Esophagus muscularis mucosa (tissue), 4 donors: ENCODE measurements around the gene TTC3. TPM values are rescaled to one million over a fixed set of nuclear protein-coding genes. Genes with fewer than 3 reads are reported as not detected.

Experiments
- DNase-seq: peaks from one replicate; pipeline ENCODE4 v3.0.0-alpha.2; 2017; ENCODE audit errors: extremely low spot score
- H3K27ac ChIP-seq, 4 donors: fragments of 200-600 bp; sonication (generic); replicated peaks in 1 of 4; 1 replicate in 3 of 4; 2 replicates in 1 of 4; pipeline ENCODE4 v1.5.1; 2016 to 2019; ENCODE audit warnings: mild to moderate bottlenecking in 1 of 4
- H3K27me3 ChIP-seq, 4 donors: fragments of 200-600 bp; sonication (generic); one replicate each; pipeline versions ENCODE4 v1.5.1 to v1.6.0; 2016 to 2019
- H3K36me3 ChIP-seq, 4 donors: fragments of 200-600 bp; sonication (generic); one replicate each; pipeline ENCODE4 v1.5.1; 2016 to 2019
- H3K4me1 ChIP-seq, 4 donors: fragments of 200-600 bp; sonication (generic); one replicate each; pipeline ENCODE4 v1.5.1; 2016 to 2019
- H3K4me3 ChIP-seq, 4 donors: fragments of 200-600 bp; sonication (generic); 1 replicate in 2 of 4; 2 replicates in 2 of 4; pipeline ENCODE4 v1.5.1; 2016 to 2019; ENCODE audit warnings: mild to moderate bottlenecking in 4 of 4, moderate library complexity in 1 of 4
- H3K9me3 ChIP-seq, 4 donors: fragments of 200-600 bp; sonication (generic); 1 replicate in 3 of 4; 2 replicates in 1 of 4; pipeline ENCODE4 v1.5.1; 2016 to 2019
- CTCF ChIP-seq, 3 experiments: fragments of 200-600 bp in 2 of 3; fragments of 450-650 bp in 1 of 3; sonication (generic) in 2 of 3; IDR thresholded peaks; one replicate each; pipeline ENCODE4 v1.5.1; 2017 to 2019; ENCODE audit warnings: antibody characterized with exemption in 3 of 3, mild to moderate bottlenecking in 2 of 3, moderate library complexity in 1 of 3
- EP300 ChIP-seq: sonication (generic); formaldehyde crosslinking; IDR thresholded peaks from one replicate; pipeline ENCODE4 v1.6.1; 2017; ENCODE audit warnings: antibody characterized with exemption
- POLR2A ChIP-seq: fragments of 450-650 bp; IDR thresholded peaks from one replicate; pipeline ENCODE4 v1.6.1; 2017; ENCODE audit warnings: antibody characterized with exemption, moderate library complexity, mild to moderate bottlenecking, low read depth
- POLR2AphosphoS5 ChIP-seq, 2 donors: sonication (generic); formaldehyde crosslinking; IDR thresholded peaks; one replicate each; pipeline ENCODE4 v1.6.1; 2017; ENCODE audit warnings: antibody characterized with exemption in 2 of 2
- WGBS: methylation state at CpG from one replicate; pipeline ENCODE4 v1.1.5; 2018; 5-methylcytosine and 5-hydroxymethylcytosine counted together
- intact Hi-C: fragments of 100-400 bp; cut with DNase I; formaldehyde crosslinking; loops from one replicate; pipeline ENCODE4 v1.15.1; 2023
- total RNA-seq, 4 donors: library from RNA; depleted of rRNA; stranded (reverse); fragments of >200 nt; gene quantifications; one replicate each; pipeline versions ENCODE4 v1.1.0 to v1.2.1, GENCODE V29; 2016

TTC3 gene
- total RNA-seq, 4 donors from 2014 or later: 86.0 to 162 (median 104) TPM

- Histone ChIP-seq H3K9me3 (no peaks in the 10 kb centered on the region), H3K27me3 (no peaks in the 10 kb centered on the region), H3K27ac (no peak overlapping the region), H3K36me3 (peaks cover 9 to 82% (median 38%) of the 10 kb centered on the region in 4 donors), H3K4me1 (peaks cover 0 to 10% (median 5%) of the 10 kb centered on the region in 4 donors), H3K4me3 (no peak overlapping the region)
- DNase-seq: no peak
- 74% methylated on average over 3 of the region's 3 CpGs for WGBS
- intact Hi-C loops: no loop called here
- no peak for TF ChIP-seq POLR2A
- no peak for TF ChIP-seq EP300
- no peak for TF ChIP-seq POLR2AphosphoS5 (IDR thresholded peaks at IDR 0.05)
- TF ChIP-seq CTCF (IDR thresholded peaks at IDR 0.05): no peak
Measured at GRCh38 chr21:37157938-37158337, 84.9 kb downstream of the TTC3 start.

- Histone ChIP-seq H3K4me3 (no peak overlapping the region), H3K27me3 (no peaks in the 10 kb centered on the region), H3K9me3 (no peaks in the 10 kb centered on the region), H3K27ac (peak overlapping the region in 2 of 4 donors; percentile 2 to 28), H3K36me3 (peaks cover 3 to 82% (median 38%) of the 10 kb centered on the region in 4 donors), H3K4me1 (peaks cover 0 to 10% (median 3%) of the 10 kb centered on the region in 4 donors)
- TF ChIP-seq POLR2AphosphoS5 (IDR thresholded peaks at IDR 0.05) (no peak), CTCF (IDR thresholded peaks at IDR 0.05) (no peak)
- 73% methylated on average over 8 of the region's 8 CpGs for WGBS
- intact Hi-C loops: no loop called here
- no peak for DNase-seq
Measured at GRCh38 chr21:37159053-37159776, 86.2 kb downstream of the TTC3 start.

GRCh38 chr21:37159949-37160348, 86.9 kb downstream of the TTC3 start:
- H3K27ac ChIP-seq: peak overlapping the region in 2 of 4 donors; percentile 2 to 28
- 64% methylated on average over 1 of the region's 1 CpG for WGBS
- no peak for TF ChIP-seq POLR2A
- TF ChIP-seq EP300: no peak
- TF ChIP-seq POLR2AphosphoS5 (IDR thresholded peaks at IDR 0.05): no peak
- TF ChIP-seq CTCF (IDR thresholded peaks at IDR 0.05): no peak
- H3K27me3 ChIP-seq: no peaks in the 10 kb centered on the region
- no peak overlapping the region for H3K4me3 ChIP-seq
- DNase-seq: no peak
- peaks cover 0 to 10% (median 3%) of the 10 kb centered on the region in 4 donors for H3K4me1 ChIP-seq
- H3K9me3 ChIP-seq: no peaks in the 10 kb centered on the region
- intact Hi-C loops: no loop called here
- H3K36me3 ChIP-seq: peaks cover 3 to 80% (median 34%) of the 10 kb centered on the region in 4 donors

- Histone ChIP-seq H3K9me3 (no peaks in the 10 kb centered on the region), H3K27ac (no peak overlapping the region), H3K27me3 (no peaks in the 10 kb centered on the region), H3K4me3 (no peak overlapping the region), H3K36me3 (peaks cover 3 to 69% (median 44%) of the 10 kb centered on the region in 4 donors), H3K4me1 (peaks cover 0 to under 1% (median 0%) of the 10 kb centered on the region in 4 donors)
- no peak for DNase-seq
- TF ChIP-seq CTCF (IDR thresholded peaks at IDR 0.05) (no peak), POLR2AphosphoS5 (IDR thresholded peaks at IDR 0.05) (no peak), POLR2A (no peak), EP300 (no peak)
- intact Hi-C loops: no loop called here
Measured at GRCh38 chr21:37164742-37165141, 91.7 kb downstream of the TTC3 start.

- no peak for DNase-seq
- H3K36me3 ChIP-seq: peaks cover 3 to 63% (median 44%) of the 10 kb centered on the region in 4 donors
- H3K27ac ChIP-seq: no peak overlapping the region
- H3K27me3 ChIP-seq: no peaks in the 10 kb centered on the region
- 63% methylated on average over 4 of the region's 4 CpGs for WGBS
- intact Hi-C loops: no loop called here
- H3K4me1 ChIP-seq: no peaks in the 10 kb centered on the region
- H3K4me3 ChIP-seq: no peak overlapping the region
- no peaks in the 10 kb centered on the region for H3K9me3 ChIP-seq
- no peak for TF ChIP-seq EP300
- TF ChIP-seq POLR2AphosphoS5 (IDR thresholded peaks at IDR 0.05): no peak
- no peak for TF ChIP-seq POLR2A
- no peak for TF ChIP-seq CTCF (IDR thresholded peaks at IDR 0.05)
Measured at GRCh38 chr21:37165586-37165985, 92.5 kb downstream of the TTC3 start.
